ENCODE measurements around the gene GBA3.

- TF ChIP-seq CTCF (IDR thresholded peaks at IDR 0.05 in 2 of 3, conservative IDR thresholded peaks at IDR 0.05 in 1 of 3; ENCODE audit: borderline replicate concordance in 1 of 3, insufficient read depth in 1 of 3, low read depth in 2 of 3, low read length in 2 of 3) (no peak), REST (IDR thresholded peaks at IDR 0.05; ENCODE audit: low read depth) (no peak), POLR2AphosphoS5 (IDR thresholded peaks at IDR 0.05; ENCODE audit: low read depth, low read length) (no peak), RAD21 (IDR thresholded peaks at IDR 0.05; ENCODE audit: low read depth) (no peak), EZH2 (IDR thresholded peaks at IDR 0.05) (no peak), POLR2A (IDR thresholded peaks at IDR 0.05; ENCODE audit: borderline replicate concordance, extremely low read depth, insufficient read depth, insufficient read length) (no peak), ELF1 (IDR thresholded peaks at IDR 0.05; ENCODE audit: borderline replicate concordance, low read depth) (no peak), ZNF274 (IDR thresholded peaks at IDR 0.05; ENCODE audit: low read depth, low read length) (no peak), ATF3 (IDR thresholded peaks at IDR 0.05) (no peak), ZBTB33 (IDR thresholded peaks at IDR 0.05; ENCODE audit: extremely low read depth, insufficient replicate concordance, low read length) (no peak), SRF (IDR thresholded peaks at IDR 0.05; ENCODE audit: low read depth) (no peak), JUND (IDR thresholded peaks at IDR 0.05) (no peak), SIN3A (IDR thresholded peaks at IDR 0.05; ENCODE audit: low read depth) (no peak), EGR1 (IDR thresholded peaks at IDR 0.05; ENCODE audit: low read depth) (no peak)
Measured at GRCh38 chr4:22766068-22766467, 73.3 kb downstream of the GBA3 start.
